GM12878 (cell line): ENCODE results near the gene TMEM138. TPM values are rescaled to one million over a fixed set of nuclear protein-coding genes. Genes with fewer than 3 reads are reported as not detected.

Source experiments
- ATAC-seq: fragments of 200-7000 bp; cut with Tn5 transposase; 3 replicates; pipeline ENCODE4 v1.9.1; 2020; ENCODE audit warnings: mild to moderate bottlenecking, moderate library complexity
- BruUV-seq: library from RNA; stranded (reverse); fragments of 400-500 nt; replicated peaks from 2 replicates; lab custom pipeline; 2021; lab: Mats Ljungman, UMichigan
- CTCF ChIA-PET: fragments of 300-600 bp; sonication (Branson Sonifier 250); formaldehyde crosslinking; extraction: SDS; loops from one replicate; lab custom pipeline; 2021; ENCODE audit warnings: inconsistent platforms; lab: Yijun Ruan, JAX
- POLR2A ChIA-PET: fragments of 350-600 bp; formaldehyde crosslinking; extraction: SDS; loops from one replicate; lab custom pipeline; 2021; ENCODE audit warnings: inconsistent platforms; lab: Charles Lee
- RAD21 ChIA-PET: fragments of 300-600 bp; sonication (Branson Sonifier 250); formaldehyde crosslinking; loops from one replicate; lab custom pipeline; 2023; ENCODE audit warnings: antibody characterized with exemption; ENCODE audit not compliant: unreplicated experiment; lab: Charles Lee
- SMC1A ChIA-PET: fragments of 300-600 bp; sonication (Branson Sonifier 250); formaldehyde crosslinking; loops from one replicate; lab custom pipeline; 2023; ENCODE audit not compliant: unreplicated experiment, uncharacterized antibody; lab: Charles Lee
- DNase-seq: peaks from one replicate; pipeline ENCODE4 v3.0.0-alpha.2; 2011; ENCODE audit warnings: low read depth, low spot score
- FAIRE-seq: peaks from 3 replicates; lab custom pipeline; 2011; peaks lifted over from hg19 to GRCh38; lab: Jason Lieb, UNC
- H2AFZ ChIP-seq: 2 replicates; pipeline ENCODE4 v1.6.0; 2011; ENCODE audit warnings: low read depth, low read length, control low read depth; ENCODE audit not compliant: control insufficient read depth
- H3K27ac ChIP-seq: 2 replicates; pipeline ENCODE4 v1.5.1; 2011; ENCODE audit warnings: control low read depth; ENCODE audit not compliant: control insufficient read depth, insufficient read depth
- H3K27me3 ChIP-seq, 2 experiments: replicated peaks in 1 of 2; 2 replicates each; pipeline versions ENCODE4 v1.6.0 to v1.6.1; 2011; ENCODE audit warnings: low read length in 1 of 2; ENCODE audit not compliant: control insufficient read depth in 2 of 2, insufficient read depth in 2 of 2
- H3K36me3 ChIP-seq, 2 experiments: 2 replicates each; pipeline ENCODE4 v1.5.1; 2011; ENCODE audit warnings: low read length in 1 of 2; ENCODE audit not compliant: control insufficient read depth in 2 of 2, insufficient read depth in 2 of 2
- H3K4me1 ChIP-seq: 2 replicates; pipeline ENCODE4 v1.6.1; 2011; ENCODE audit warnings: mild to moderate bottlenecking, low read length, moderate library complexity, mixed read lengths; ENCODE audit not compliant: control insufficient read depth, insufficient read depth
- H3K4me2 ChIP-seq: 2 replicates; pipeline ENCODE4 v1.6.0; 2011; ENCODE audit warnings: control low read depth; ENCODE audit not compliant: control insufficient read depth, insufficient read depth
- H3K4me3 ChIP-seq: fragments of 200-600 bp; sonication (generic); 2 replicates; pipeline ENCODE4 v1.5.1; 2016
- H3K79me2 ChIP-seq: 2 replicates; pipeline ENCODE4 v1.6.0; 2011; ENCODE audit warnings: low read length; ENCODE audit not compliant: control insufficient read depth, insufficient read depth
- H3K9ac ChIP-seq: 2 replicates; pipeline ENCODE4 v1.8.0; 2011; ENCODE audit warnings: low read length, control low read depth, mixed read lengths; ENCODE audit not compliant: control insufficient read depth, insufficient read depth
- H3K9me3 ChIP-seq: replicated peaks from 3 replicates; pipeline ENCODE4 v1.5.1; 2011; ENCODE audit warnings: mild to moderate bottlenecking, low read length; ENCODE audit not compliant: control insufficient read depth, insufficient read depth
- H4K20me1 ChIP-seq: 2 replicates; pipeline ENCODE4 v1.6.0; 2011; ENCODE audit not compliant: control insufficient read depth, insufficient read depth
- BMI1 ChIP-seq: fragments of 450-650 bp; IDR thresholded peaks from 2 replicates; pipeline ENCODE4 v1.6.1; 2016; ENCODE audit warnings: mild to moderate bottlenecking, moderate library complexity, borderline replicate concordance
- CBX5 ChIP-seq: sonication (generic); IDR thresholded peaks from 2 replicates; pipeline ENCODE4 v1.6.1; 2016; ENCODE audit warnings: low read depth, moderate library complexity, mild to moderate bottlenecking, inconsistent platforms
- CREM ChIP-seq: IDR thresholded peaks from 2 replicates; pipeline ENCODE4 v1.6.1; 2014; ENCODE audit warnings: antibody characterized with exemption, low read depth
- DPF2 ChIP-seq: fragments of 450-650 bp; IDR thresholded peaks from 2 replicates; pipeline ENCODE4 v1.6.1; 2017; ENCODE audit warnings: mild to moderate bottlenecking
- EP300 ChIP-seq, 2 experiments: fragments of 150-350 bp in 1 of 2; IDR thresholded peaks; 2 replicates each; pipeline ENCODE4 v1.6.1; 2011 to 2012; ENCODE audit warnings: low read depth in 2 of 2, low read length in 2 of 2, borderline replicate concordance in 1 of 2, improper control_type of control experiment in 1 of 2, inconsistent platforms in 1 of 2; ENCODE audit not compliant: control insufficient read depth in 1 of 2
- GABPA ChIP-seq: IDR thresholded peaks from 2 replicates; pipeline ENCODE4 v1.6.1; 2014; ENCODE audit warnings: antibody characterized with exemption, low read depth, mild to moderate bottlenecking, inconsistent platforms
- HDAC6 ChIP-seq: fragments of 200-600 bp; sonication (generic); IDR thresholded peaks from one replicate; pipeline ENCODE4 v1.8.0; 2017; ENCODE audit warnings: antibody characterized with exemption; ENCODE audit not compliant: unreplicated experiment
- MTA3 ChIP-seq: IDR thresholded peaks from 2 replicates; pipeline ENCODE4 v1.6.1; 2012; ENCODE audit warnings: low read length, inconsistent platforms, borderline replicate concordance
- NR2F1 ChIP-seq: fragments of 450-650 bp; conservative IDR thresholded peaks from 2 replicates; pipeline ENCODE4 v1.6.1; 2017; ENCODE audit warnings: mild to moderate bottlenecking
- PKNOX1 ChIP-seq: fragments of 450-650 bp; IDR thresholded peaks from 2 replicates; pipeline ENCODE4 v1.6.1; 2016; ENCODE audit warnings: mild to moderate bottlenecking
- RB1 ChIP-seq: fragments of 450-650 bp; formaldehyde crosslinking; IDR thresholded peaks from 2 replicates; pipeline ENCODE4 v1.6.1; 2017; ENCODE audit warnings: mild to moderate bottlenecking, borderline replicate concordance
- WGBS: methylation state at CpG from one replicate; pipeline ENCODE4 v1.1.6; 2016; ENCODE audit warnings: low lambda C conversion rate; ENCODE audit not compliant: insufficient replicate concordance, insufficient coverage; ENCODE audit errors: missing lambda C conversion rate; 5-methylcytosine and 5-hydroxymethylcytosine counted together
- in situ Hi-C: fragments of 300-500 bp; cut with MboI; formaldehyde crosslinking; loops from 9 replicates; pipeline ENCODE4 v1.14.3; 2018; ENCODE audit warnings: mixed read lengths
- intact Hi-C: fragments of 100-400 bp; cut with micrococcal nuclease; formaldehyde crosslinking; loops from one replicate; pipeline ENCODE4 v1.14.2; 2022; ENCODE audit not compliant: unreplicated experiment
- polyA plus RNA-seq, 11 experiments: library from polyadenylated mRNA; depleted of rRNA in 4 of 11; unstranded in 6 of 11; stranded (reverse) in 5 of 11; fragments of >200 nt; fragmentation: Nextera tagmentation in 4 of 11; fragmentation: Illumina TruSeq in 1 of 11; extraction: Ambion mirVana in 4 of 11; extraction: Trizol in 1 of 11; gene quantifications; 1 replicate in 1 of 11; 2 replicates in 10 of 11; pipeline versions ENCODE4 v1.2.1 to v1.2.3, GENCODE V29; 2011 to 2016; ENCODE audit warnings: inconsistent platforms in 2 of 11, missing spikeins in 2 of 11, low read depth in 1 of 11
- total RNA-seq, 4 experiments: library from RNA; depleted of rRNA in 3 of 4; stranded (reverse); fragments of >200 nt in 3 of 4; fragmentation: Illumina TruSeq in 1 of 4; extraction: Trizol in 1 of 4; gene quantifications; 2 replicates each; pipeline versions ENCODE4 v1.2.1 to v1.2.3, GENCODE V29; 2013 to 2021
- TF ChIP-seq, protein P1 (sequence below): fragments of 450-650 bp; IDR thresholded peaks from 2 replicates; pipeline ENCODE4 v1.6.1; 2016; ENCODE audit warnings: mild to moderate bottlenecking, moderate library complexity, borderline replicate concordance
- TF ChIP-seq, protein P2 (sequence below): fragments of 450-650 bp; IDR thresholded peaks from 2 replicates; pipeline ENCODE4 v1.6.1; 2017; ENCODE audit warnings: antibody characterized with exemption, mild to moderate bottlenecking, moderate library complexity

Gene TMEM138
- total and polyA plus RNA-seq, 10 of the 15 experiments (the other 5 are each of a cell fraction or from before 2014, with no cell fraction given) = 28.5 to 116 (median 73.4) TPM

GRCh38 chr11:61332797-61333549, 29.2 kb upstream of the TMEM138 start, which contains the start of the genes DDB1 and TKFC:
DDB1 (minus strand) TSS chr11:61333105; CDS start chr11:61332968, 137 bp downstream.
TKFC (plus strand) TSS chr11:61333228; CDS start chr11:61334729, 1,501 bp downstream.
- POLR2A ChIA-PET = interaction anchor here (1.0 to 5.9 kb wide), 7 partner anchors 24 to 96 kb away, joined by 3 to 86 read pairs (median 16); partner anchors contain the start of genes CPSF7, CYB561A3, SDHAF2 and TMEM138
- SMC1A ChIA-PET = interaction anchor here (0.8 to 8.1 kb wide), 10 partner anchors 25 to 501 kb away, joined by 3 to 414 read pairs (median 5); partner anchors contain the start of genes CPSF7, CYB561A3, SDHAF2 and TMEM138
- CTCF ChIA-PET = interaction anchor here (0.8 to 10.2 kb wide), 10 partner anchors 8 to 292 kb away, joined by 3 to 729 read pairs (median 8); partner anchors contain the start of genes CYB561A3, TMEM138 and TMEM216
- Histone ChIP-seq H3K9ac (peak within 1 kb of the TSS; percentile 99), H3K27ac (peak within 1 kb of the TSS; percentile 92), H3K4me2 (peak within 1 kb of the TSS; percentile 83), H4K20me1 (no peaks in the 10 kb centered on the region; the same call in 1 of the 2 replicates), H3K9me3 (no peaks in the 10 kb centered on the region), H3K36me3 (peaks cover 2 to 7% of the 10 kb centered on the region in 2 experiments; a peak in 3 of 4 replicates), H3K27me3 (no peaks in the 10 kb centered on the region), H3K4me1 (peaks cover 20% of the 10 kb centered on the region), H3K4me3 (peak within 1 kb of the TSS; percentile 90), H2AFZ (peak within 1 kb of the TSS; percentile 83), H3K79me2 (peaks cover 58% of the 10 kb centered on the region)
- in situ Hi-C loops = no loop called here
- intact Hi-C loops = loop anchor here (1.0 to 10.0 kb wide), 3 partner anchors 29 to 104 kb away; partner anchors contain the start of gene TMEM138
- FAIRE-seq (no peak), DNase-seq (peak; percentile 64), ATAC-seq (peak; percentile 94)
- no TSS peak for BruUV-seq
- WGBS = under 1% methylated on average over 71 of the region's 81 CpGs
- RAD21 ChIA-PET = interaction anchor here (1.5 to 6.5 kb wide), 4 partner anchors 26 to 59 kb away, joined by 4 to 424 read pairs (median 130); partner anchors contain the start of genes CYB561A3, TMEM138 and TMEM216
- TF ChIP-seq DPF2 (peak; percentile 66), RB1 (peak; percentile 54; the same call in 1 of the 2 replicates), GABPA (no peak), CREM (peak; percentile 83), BMI1 (no peak), EP300 (IDR thresholded peaks at IDR 0.05; ENCODE audit: borderline replicate concordance in 1 of 2, control insufficient read depth in 1 of 2, low read depth in 2 of 2, low read length in 2 of 2) (no peak), HDAC6 (peak; percentile 48), PKNOX1 (peak; percentile 44; the same call in 1 of the 2 replicates), MTA3 (no peak), CBX5 (no peak), NR2F1 (peak; percentile 77)
- TF ChIP-seq, protein P1, sequence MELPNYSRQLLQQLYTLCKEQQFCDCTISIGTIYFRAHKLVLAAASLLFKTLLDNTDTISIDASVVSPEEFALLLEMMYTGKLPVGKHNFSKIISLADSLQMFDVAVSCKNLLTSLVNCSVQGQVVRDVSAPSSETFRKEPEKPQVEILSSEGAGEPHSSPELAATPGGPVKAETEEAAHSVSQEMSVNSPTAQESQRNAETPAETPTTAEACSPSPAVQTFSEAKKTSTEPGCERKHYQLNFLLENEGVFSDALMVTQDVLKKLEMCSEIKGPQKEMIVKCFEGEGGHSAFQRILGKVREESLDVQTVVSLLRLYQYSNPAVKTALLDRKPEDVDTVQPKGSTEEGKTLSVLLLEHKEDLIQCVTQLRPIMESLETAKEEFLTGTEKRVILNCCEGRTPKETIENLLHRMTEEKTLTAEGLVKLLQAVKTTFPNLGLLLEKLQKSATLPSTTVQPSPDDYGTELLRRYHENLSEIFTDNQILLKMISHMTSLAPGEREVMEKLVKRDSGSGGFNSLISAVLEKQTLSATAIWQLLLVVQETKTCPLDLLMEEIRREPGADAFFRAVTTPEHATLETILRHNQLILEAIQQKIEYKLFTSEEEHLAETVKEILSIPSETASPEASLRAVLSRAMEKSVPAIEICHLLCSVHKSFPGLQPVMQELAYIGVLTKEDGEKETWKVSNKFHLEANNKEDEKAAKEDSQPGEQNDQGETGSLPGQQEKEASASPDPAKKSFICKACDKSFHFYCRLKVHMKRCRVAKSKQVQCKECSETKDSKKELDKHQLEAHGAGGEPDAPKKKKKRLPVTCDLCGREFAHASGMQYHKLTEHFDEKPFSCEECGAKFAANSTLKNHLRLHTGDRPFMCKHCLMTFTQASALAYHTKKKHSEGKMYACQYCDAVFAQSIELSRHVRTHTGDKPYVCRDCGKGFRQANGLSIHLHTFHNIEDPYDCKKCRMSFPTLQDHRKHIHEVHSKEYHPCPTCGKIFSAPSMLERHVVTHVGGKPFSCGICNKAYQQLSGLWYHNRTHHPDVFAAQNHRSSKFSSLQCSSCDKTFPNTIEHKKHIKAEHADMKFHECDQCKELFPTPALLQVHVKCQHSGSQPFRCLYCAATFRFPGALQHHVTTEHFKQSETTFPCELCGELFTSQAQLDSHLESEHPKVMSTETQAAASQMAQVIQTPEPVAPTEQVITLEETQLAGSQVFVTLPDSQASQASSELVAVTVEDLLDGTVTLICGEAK = no peak
- TF ChIP-seq, protein P2, sequence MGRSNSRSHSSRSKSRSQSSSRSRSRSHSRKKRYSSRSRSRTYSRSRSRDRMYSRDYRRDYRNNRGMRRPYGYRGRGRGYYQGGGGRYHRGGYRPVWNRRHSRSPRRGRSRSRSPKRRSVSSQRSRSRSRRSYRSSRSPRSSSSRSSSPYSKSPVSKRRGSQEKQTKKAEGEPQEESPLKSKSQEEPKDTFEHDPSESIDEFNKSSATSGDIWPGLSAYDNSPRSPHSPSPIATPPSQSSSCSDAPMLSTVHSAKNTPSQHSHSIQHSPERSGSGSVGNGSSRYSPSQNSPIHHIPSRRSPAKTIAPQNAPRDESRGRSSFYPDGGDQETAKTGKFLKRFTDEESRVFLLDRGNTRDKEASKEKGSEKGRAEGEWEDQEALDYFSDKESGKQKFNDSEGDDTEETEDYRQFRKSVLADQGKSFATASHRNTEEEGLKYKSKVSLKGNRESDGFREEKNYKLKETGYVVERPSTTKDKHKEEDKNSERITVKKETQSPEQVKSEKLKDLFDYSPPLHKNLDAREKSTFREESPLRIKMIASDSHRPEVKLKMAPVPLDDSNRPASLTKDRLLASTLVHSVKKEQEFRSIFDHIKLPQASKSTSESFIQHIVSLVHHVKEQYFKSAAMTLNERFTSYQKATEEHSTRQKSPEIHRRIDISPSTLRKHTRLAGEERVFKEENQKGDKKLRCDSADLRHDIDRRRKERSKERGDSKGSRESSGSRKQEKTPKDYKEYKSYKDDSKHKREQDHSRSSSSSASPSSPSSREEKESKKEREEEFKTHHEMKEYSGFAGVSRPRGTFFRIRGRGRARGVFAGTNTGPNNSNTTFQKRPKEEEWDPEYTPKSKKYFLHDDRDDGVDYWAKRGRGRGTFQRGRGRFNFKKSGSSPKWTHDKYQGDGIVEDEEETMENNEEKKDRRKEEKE = no peak
